Ectodermal cell (in vitro differentiated cells): ENCODE data around the gene DLX4.

Experiments
- H3K27ac ChIP-seq: 2 replicates; pipeline ENCODE4 v1.7.0; 2013; ENCODE audit warnings: mild to moderate bottlenecking, low read depth, low read length; ENCODE audit not compliant: insufficient read depth, poor library complexity, severe bottlenecking
- H3K27me3 ChIP-seq: 2 replicates; pipeline ENCODE4 v1.7.0; 2013; ENCODE audit warnings: mild to moderate bottlenecking, low read length; ENCODE audit not compliant: insufficient read depth, control insufficient read depth, poor library complexity, severe bottlenecking
- H3K36me3 ChIP-seq: one replicate; pipeline ENCODE4 v1.7.0; 2013; ENCODE audit warnings: low read length; ENCODE audit not compliant: control insufficient read depth, insufficient read depth
- H3K4me1 ChIP-seq: one replicate; pipeline ENCODE4 v1.7.0; 2013; ENCODE audit warnings: low read length; ENCODE audit not compliant: control insufficient read depth, insufficient read depth
- H3K4me3 ChIP-seq: 2 replicates; pipeline ENCODE4 v1.7.0; 2013; ENCODE audit warnings: low read depth, low read length, control low read depth; ENCODE audit not compliant: insufficient read depth
- H3K9me3 ChIP-seq: 2 replicates; pipeline ENCODE4 v1.7.0; 2013; ENCODE audit warnings: mild to moderate bottlenecking, low read length, moderate library complexity; ENCODE audit not compliant: control insufficient read depth
- WGBS, 2 experiments: methylation state at CpG; one replicate each; pipeline ENCODE4 v1.1.7; 2013; ENCODE audit warnings: missing lambda C conversion rate in 2 of 2; 5-methylcytosine and 5-hydroxymethylcytosine counted together

Gene DLX4

GRCh38 chr17:49986396-49987289 is 17.7 kb downstream of the DLX4 start:
- peaks cover 12% of the 10 kb centered on the region for H3K4me1 ChIP-seq

GRCh38 chr17:49987290-49987585 is 18.2 kb downstream of the DLX4 start:
- H3K27ac ChIP-seq, result no peak overlapping the region
- peaks cover 52% of the 10 kb centered on the region for H3K27me3 ChIP-seq

More at GRCh38 chr17:49986396-49987289, 17.7 kb downstream of the DLX4 start:
- WGBS, 2 experiments, result 86 to 89% methylated on average over 6 of the region's 6 CpGs
- Histone ChIP-seq H3K9me3 (no peaks in the 10 kb centered on the region), H3K36me3 (no peaks in the 10 kb centered on the region), H3K27ac (no peak overlapping the region), H3K27me3 (peaks cover 46% of the 10 kb centered on the region), H3K4me3 (no peak overlapping the region)

GRCh38 chr17:49987681-49988441 is 18.9 kb downstream of the DLX4 start:
- H3K27ac ChIP-seq, result no peak overlapping the region
- H3K9me3 ChIP-seq, result no peaks in the 10 kb centered on the region
- H3K4me1 ChIP-seq, result peaks cover 12% of the 10 kb centered on the region
- H3K4me3 ChIP-seq, result no peak overlapping the region
- no peaks in the 10 kb centered on the region for H3K36me3 ChIP-seq
- 26 to 30% methylated on average over 17 of the region's 17 CpGs for WGBS, 2 experiments
- peaks cover 58% of the 10 kb centered on the region for H3K27me3 ChIP-seq

More at GRCh38 chr17:49987290-49987585, 18.2 kb downstream of the DLX4 start:
- H3K4me1 ChIP-seq, result peaks cover 12% of the 10 kb centered on the region
- H3K4me3 ChIP-seq, result no peak overlapping the region
- no peaks in the 10 kb centered on the region for H3K9me3 ChIP-seq
- 64 to 81% methylated on average over 2 of the region's 2 CpGs for WGBS, 2 experiments
- H3K36me3 ChIP-seq, result no peaks in the 10 kb centered on the region

DNA sequence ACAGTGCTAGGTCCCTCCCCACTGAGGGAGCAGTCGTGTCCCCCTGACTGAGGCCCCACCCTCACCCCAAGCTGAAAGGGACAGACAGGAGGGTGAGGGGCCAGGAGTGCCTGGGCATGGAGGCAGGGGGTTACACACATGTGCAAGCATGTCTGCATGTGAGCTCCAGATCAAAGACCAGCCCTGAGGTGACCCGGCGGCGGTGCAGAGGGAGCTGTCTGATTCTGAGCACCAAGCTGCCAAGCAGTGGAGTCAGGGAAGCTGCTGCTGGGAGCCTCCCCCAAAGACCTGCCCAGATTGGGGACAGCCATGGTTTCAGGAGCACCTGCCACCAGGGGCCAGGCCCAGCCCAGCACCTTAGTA is 20.5 kb downstream of the DLX4 start:
- Histone ChIP-seq H3K9me3 (no peaks in the 10 kb centered on the region), H3K4me3 (no peak overlapping the region), H3K4me1 (peaks cover 18% of the 10 kb centered on the region), H3K36me3 (no peaks in the 10 kb centered on the region), H3K27me3 (peaks cover 75% of the 10 kb centered on the region), H3K27ac (no peak overlapping the region)
- WGBS, 2 experiments, result 70 to 73% methylated on average over 4 of the region's 4 CpGs

DNA sequence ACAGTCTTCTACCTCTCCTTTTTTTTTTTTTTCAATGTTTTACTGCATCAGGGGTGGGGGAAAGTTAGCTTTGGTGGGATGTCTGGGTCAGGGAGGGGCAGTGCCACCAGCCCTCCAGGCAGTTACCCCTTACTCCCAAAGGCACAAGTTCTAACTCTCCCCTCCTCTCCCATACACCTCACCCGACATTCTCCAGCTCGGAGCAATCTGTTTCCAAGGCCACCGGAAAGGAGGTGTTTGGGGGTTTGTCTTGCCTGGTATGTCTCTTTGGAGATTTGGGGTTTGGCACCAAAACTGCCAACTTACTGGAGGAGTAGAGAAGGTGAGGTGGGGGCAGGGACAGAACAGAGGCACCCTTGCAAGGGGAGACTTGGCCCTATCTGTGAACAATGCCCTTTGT is 21.3 kb downstream of the DLX4 start:
- peaks cover 83% of the 10 kb centered on the region for H3K27me3 ChIP-seq
- peaks cover 21% of the 10 kb centered on the region for H3K4me1 ChIP-seq
- H3K36me3 ChIP-seq, result no peaks in the 10 kb centered on the region
- H3K4me3 ChIP-seq, result no peak overlapping the region
- no peak overlapping the region for H3K27ac ChIP-seq
- no peaks in the 10 kb centered on the region for H3K9me3 ChIP-seq
- 63 to 66% methylated on average over 3 of the region's 3 CpGs for WGBS, 2 experiments

DNA sequence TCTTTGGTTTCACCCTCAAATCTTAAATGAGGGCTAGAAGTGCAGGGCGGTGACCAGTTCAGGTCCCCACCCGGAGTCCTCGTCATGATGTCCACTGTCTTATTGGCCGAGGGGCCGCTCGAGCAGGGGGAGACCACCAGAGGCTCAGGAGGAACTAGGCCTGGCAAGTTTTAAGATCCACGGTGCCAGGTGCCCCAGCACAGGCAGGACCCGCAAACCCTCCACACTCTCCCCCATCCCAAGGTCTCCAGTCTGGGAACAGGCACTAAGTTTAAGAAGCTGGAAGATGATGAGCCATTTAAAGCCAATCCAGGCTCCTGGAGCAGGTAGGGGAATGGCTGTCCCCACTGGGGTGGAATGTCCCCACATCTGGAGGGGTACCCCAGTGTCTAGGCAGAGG is 21.9 kb downstream of the DLX4 start:
- Histone ChIP-seq H3K4me1 (peaks cover 24% of the 10 kb centered on the region), H3K27ac (no peak overlapping the region), H3K9me3 (no peaks in the 10 kb centered on the region), H3K36me3 (no peaks in the 10 kb centered on the region), H3K4me3 (no peak overlapping the region), H3K27me3 (peaks cover 88% of the 10 kb centered on the region)
- WGBS, 2 experiments, result 87 to 88% methylated on average over 8 of the region's 8 CpGs

DNA sequence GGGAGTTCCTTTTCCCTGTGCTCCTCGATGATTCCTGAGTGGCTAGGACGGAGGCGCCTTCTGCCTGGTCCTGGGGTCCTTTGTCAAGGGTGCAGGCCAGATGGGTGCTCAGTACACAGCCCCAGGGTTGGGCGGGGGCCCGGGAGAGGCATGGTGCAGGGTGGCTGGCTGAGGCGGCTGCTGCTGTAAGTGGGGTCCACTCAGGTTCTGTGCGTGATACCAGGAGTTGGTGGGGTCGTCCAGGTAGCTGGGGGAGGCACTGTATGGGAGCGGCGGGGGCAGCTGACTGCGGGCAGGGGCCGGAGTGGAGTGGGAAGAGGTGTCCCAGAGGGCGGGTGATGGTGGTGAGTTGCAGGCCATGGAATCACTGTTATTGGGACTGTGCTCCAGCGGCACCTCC is 22.4 kb downstream of the DLX4 start:
- Histone ChIP-seq H3K4me3 (no peak overlapping the region), H3K36me3 (no peaks in the 10 kb centered on the region), H3K27ac (no peak overlapping the region), H3K27me3 (peaks cover 88% of the 10 kb centered on the region), H3K9me3 (no peaks in the 10 kb centered on the region), H3K4me1 (peaks cover 29% of the 10 kb centered on the region)
- WGBS, 2 experiments, result 88% methylated on average over 14 of the region's 14 CpGs

- peaks cover 90% of the 10 kb centered on the region for H3K27me3 ChIP-seq
- no peaks in the 10 kb centered on the region for H3K9me3 ChIP-seq
- no peak overlapping the region for H3K27ac ChIP-seq
- WGBS, 2 experiments, result 70 to 73% methylated on average over 13 of the region's 13 CpGs
- no peaks in the 10 kb centered on the region for H3K36me3 ChIP-seq
- no peak overlapping the region for H3K4me3 ChIP-seq
- peaks cover 29% of the 10 kb centered on the region for H3K4me1 ChIP-seq
Measured at GRCh38 chr17:49992191-49992932, 23.4 kb downstream of the DLX4 start.

DNA sequence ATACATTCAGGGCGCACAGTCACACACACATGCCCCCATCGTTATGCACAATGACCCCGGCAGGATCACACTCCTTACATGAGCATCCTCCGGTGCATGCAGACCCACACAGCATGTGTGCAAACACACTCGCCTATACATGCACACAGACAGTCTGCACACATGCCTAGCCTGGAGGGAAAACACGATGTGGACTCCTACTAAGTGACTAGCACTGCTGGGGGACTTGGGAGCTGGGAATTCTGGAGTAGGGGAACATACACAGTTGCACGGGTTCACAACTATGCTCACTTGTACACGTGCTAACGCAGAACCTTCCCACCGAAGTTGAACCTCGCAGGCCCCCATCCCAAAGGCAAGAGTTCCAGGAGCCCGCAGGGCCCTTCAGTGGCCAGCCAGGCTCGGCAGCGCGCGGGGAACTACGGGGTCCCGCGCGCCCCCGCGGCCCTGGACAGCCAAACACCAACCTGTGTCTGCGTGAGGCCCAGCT is 24.0 kb downstream of the DLX4 start:
- 15 to 16% methylated on average over 23 of the region's 23 CpGs for WGBS, 2 experiments

More for the DNA sequence above, 24.0 kb downstream of the DLX4 start:
- H3K36me3 ChIP-seq, result no peaks in the 10 kb centered on the region
- peak overlapping the region; percentile 31 for H3K4me3 ChIP-seq
- peaks cover 29% of the 10 kb centered on the region for H3K4me1 ChIP-seq
- peaks cover 90% of the 10 kb centered on the region for H3K27me3 ChIP-seq
- H3K9me3 ChIP-seq, result no peaks in the 10 kb centered on the region
- no peak overlapping the region for H3K27ac ChIP-seq
